HG03066 (cell line): ENCODE data around the gene NANOS3.
A peak's percentile ranks its signal among the peaks of the same experiment; 100 is the strongest.
"Not testable (repeated sequence)": the region's sequence is repeated elsewhere in the genome, so short reads cannot be mapped to it uniquely, and the experiment has no call there.

Source experiments
- ATAC-seq: cut with Tn5 transposase; IDR thresholded peaks from one replicate; pipeline ENCODE4 v1.9.1; 2021; ENCODE audit warnings: low read depth; ENCODE audit not compliant: unreplicated experiment

Gene NANOS3

GRCh38 chr19:13842291-13843103 lies 34.4 kb upstream of the NANOS3 start:
- no peak for ATAC-seq

- ATAC-seq = no peak
Measured at GRCh38 chr19:13843104-13843921, 33.6 kb upstream of the NANOS3 start.

- ATAC-seq = no peak
Measured at GRCh38 chr19:13844130-13844631, 32.8 kb upstream of the NANOS3 start.

GRCh38 chr19:13846557-13847406 lies 30.2 kb upstream of the NANOS3 start:
- no peak for ATAC-seq

GRCh38 chr19:13847407-13848339 lies 29.3 kb upstream of the NANOS3 start:
- no peak for ATAC-seq

- no peak for ATAC-seq
Measured at GRCh38 chr19:13848340-13848677, 28.6 kb upstream of the NANOS3 start.

GRCh38 chr19:13848798-13849676 lies 27.9 kb upstream of the NANOS3 start:
- no peak for ATAC-seq

GRCh38 chr19:13849991-13850909 lies 26.7 kb upstream of the NANOS3 start:
- ATAC-seq = no peak

GRCh38 chr19:13850910-13851733 lies 25.8 kb upstream of the NANOS3 start:
- no peak for ATAC-seq

GRCh38 chr19:13851734-13852114 lies 25.2 kb upstream of the NANOS3 start:
- ATAC-seq = not testable (repeated sequence)

- ATAC-seq = not testable (repeated sequence)
Measured at GRCh38 chr19:13852171-13852707, 24.7 kb upstream of the NANOS3 start.

GRCh38 chr19:13856497-13856896 lies 20.4 kb upstream of the NANOS3 start:
- ATAC-seq = no peak

- no peak for ATAC-seq
Measured at GRCh38 chr19:13859361-13859880, 17.5 kb upstream of the NANOS3 start.

GRCh38 chr19:13860679-13861391 lies 16.1 kb upstream of the NANOS3 start:
- ATAC-seq = no peak

- ATAC-seq = peak; percentile 18
Measured at GRCh38 chr19:13861392-13861713, 15.6 kb upstream of the NANOS3 start.
